Mammary epithelial cell (primary cell): ENCODE data around the gene UQCC5.

Experiments
- CTCF ChIP-seq, 2 donors: IDR thresholded peaks in 1 of 2; conservative IDR thresholded peaks in 1 of 2; 2 replicates each; pipeline ENCODE4 v1.5.1; 2011 to 2012; ENCODE audit warnings: inconsistent platforms in 2 of 2, low read length in 2 of 2, mild to moderate bottlenecking in 2 of 2, control low read depth in 1 of 2, low read depth in 1 of 2; ENCODE audit not compliant: insufficient read depth in 1 of 2; ENCODE audit errors: extremely low read depth in 1 of 2
- EZH2 ChIP-seq: IDR thresholded peaks from 2 replicates; pipeline ENCODE4 v1.6.1; 2012; ENCODE audit warnings: low read length, inconsistent platforms, borderline replicate concordance

DNA sequence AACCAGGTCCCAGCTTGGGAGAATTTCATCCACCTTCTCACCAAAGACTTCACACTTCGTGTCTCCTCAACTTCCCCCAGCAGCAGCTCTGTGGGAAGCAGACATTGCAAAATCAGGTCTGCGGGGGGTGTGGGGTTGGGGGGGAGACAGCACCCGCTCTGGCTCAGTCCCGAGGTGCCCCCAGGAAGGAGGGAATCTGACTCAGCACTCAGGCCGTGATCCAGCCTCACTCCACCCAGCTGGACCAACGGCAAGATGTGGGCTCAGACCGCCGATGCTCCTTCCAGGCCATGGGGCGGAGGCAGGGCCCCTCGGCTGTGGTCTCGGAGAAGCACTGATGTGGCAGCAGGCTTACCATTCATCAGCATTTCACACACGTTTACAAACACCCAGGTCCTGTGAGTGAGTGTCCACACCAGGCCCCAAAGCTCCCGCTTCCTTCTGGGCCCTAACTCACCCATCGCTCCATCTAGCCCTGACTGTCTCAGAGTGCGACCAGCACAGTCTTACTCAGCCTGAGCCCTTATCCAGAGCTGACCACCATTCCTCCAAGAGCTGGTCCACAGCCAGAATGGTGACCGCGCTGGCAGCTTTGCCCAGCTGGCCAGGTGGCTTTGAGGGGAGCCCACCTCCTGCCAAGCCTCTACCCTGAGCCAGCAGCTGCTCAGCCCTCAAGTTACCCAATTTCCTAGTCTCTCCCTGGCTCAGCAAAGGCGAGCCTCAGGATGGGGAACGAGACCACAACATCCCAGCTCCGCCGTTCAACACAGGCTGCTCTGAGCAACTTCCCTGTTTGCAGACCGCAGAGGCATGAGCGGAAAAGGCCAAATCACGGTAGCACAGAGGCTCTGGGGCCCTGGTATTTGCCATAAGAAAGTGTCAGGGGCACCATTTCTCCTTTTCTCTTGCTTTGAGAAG lies 38.0 kb upstream of the UQCC5 start:
- TF ChIP-seq CTCF (conservative IDR thresholded peaks at IDR 0.05 in 1 of 2, IDR thresholded peaks at IDR 0.05 in 1 of 2; ENCODE audit: extremely low read depth in 1 of 2, insufficient read depth in 1 of 2, low read depth in 1 of 2, low read length in 2 of 2) (no peak), EZH2 (no peak)
